HepG2 (cell line): ENCODE measurements around the gene CLMP. TPM values are rescaled to one million over a fixed set of nuclear protein-coding genes. Genes with fewer than 3 reads are reported as not detected.

Experiments
- ATAC-seq: fragments of 200-7000 bp; cut with Tn5 transposase; 3 replicates; pipeline ENCODE4 v1.9.1; 2020; ENCODE audit warnings: mild to moderate bottlenecking, moderate library complexity
- BruUV-seq: library from RNA; stranded (reverse); fragments of 400-500 nt; replicated peaks from 2 replicates; lab custom pipeline; 2021; lab: Mats Ljungman, UMichigan
- CTCF ChIA-PET: fragments of 300-600 bp; formaldehyde crosslinking; extraction: SDS; loops from one replicate; lab custom pipeline; 2021; ENCODE audit warnings: low total read pairs, inconsistent platforms, low intra/inter-chr PET ratio; lab: Yijun Ruan, JAX
- POLR2A ChIA-PET: fragments of 350-600 bp; sonication (Branson Sonifier 250); formaldehyde crosslinking; loops from one replicate; lab custom pipeline; 2020; ENCODE audit warnings: antibody characterized with exemption, inconsistent platforms; lab: Yijun Ruan, JAX
- DNase-seq: peaks from one replicate; pipeline ENCODE4 v3.0.0-alpha.2; 2015; ENCODE audit warnings: low spot score
- FAIRE-seq: peaks from 3 replicates; lab custom pipeline; 2011; peaks lifted over from hg19 to GRCh38; lab: Jason Lieb, UNC
- H2AFZ ChIP-seq: one replicate; pipeline ENCODE4 v1.6.1; 2011; ENCODE audit warnings: low read length, inconsistent platforms
- H3K27ac ChIP-seq: fragments of 300-600 bp; 3 replicates; pipeline ENCODE4 v1.8.0; 2011; ENCODE audit warnings: mixed run types, mild to moderate bottlenecking, mixed read lengths, low read length, inconsistent platforms; ENCODE audit not compliant: insufficient read depth; ENCODE audit errors: extremely low read length
- H3K27me3 ChIP-seq, 2 experiments: fragments of 200-600 bp in 1 of 2; 2 replicates in 1 of 2; 3 replicates in 1 of 2; pipeline versions ENCODE4 v1.6.0 to v1.8.0; 2011; ENCODE audit warnings: low read length in 2 of 2, mild to moderate bottlenecking in 2 of 2, moderate library complexity in 2 of 2, inconsistent platforms in 1 of 2; ENCODE audit not compliant: insufficient read depth in 2 of 2, control insufficient read depth in 1 of 2
- H3K36me3 ChIP-seq, 2 experiments: fragments of 200-600 bp in 1 of 2; replicated peaks in 1 of 2; 2 replicates in 1 of 2; 3 replicates in 1 of 2; pipeline versions ENCODE4 v1.5.1 to v1.8.0; 2011; ENCODE audit warnings: low read length in 2 of 2, inconsistent platforms in 1 of 2; ENCODE audit not compliant: insufficient read depth in 2 of 2, control insufficient read depth in 1 of 2
- H3K4me1 ChIP-seq: 2 replicates; pipeline ENCODE4 v1.5.1; 2012; ENCODE audit warnings: low read length, inconsistent platforms; ENCODE audit not compliant: insufficient read depth
- H3K4me2 ChIP-seq: 2 replicates; pipeline ENCODE4 v1.6.0; 2011; ENCODE audit warnings: low read depth, low read length, inconsistent platforms
- H3K4me3 ChIP-seq, 3 experiments: fragments of 200-600 bp in 1 of 3; sonication (generic), shearing (Covaris generic) in 1 of 3; replicated peaks in 1 of 3; 2 replicates each; pipeline ENCODE4 v1.5.1; 2011 to 2016; ENCODE audit warnings: low read length in 3 of 3, inconsistent platforms in 2 of 3, low read depth in 2 of 3, mild to moderate bottlenecking in 2 of 3, control low read depth in 1 of 3, mixed read lengths in 1 of 3; ENCODE audit not compliant: insufficient read depth in 1 of 3
- H3K79me2 ChIP-seq: one replicate; pipeline ENCODE4 v1.6.1; 2011; ENCODE audit warnings: low read length, inconsistent platforms; ENCODE audit not compliant: insufficient read depth
- H3K9ac ChIP-seq: 2 replicates; pipeline ENCODE4 v1.6.0; 2011; ENCODE audit warnings: mild to moderate bottlenecking, low read depth, low read length, inconsistent platforms; ENCODE audit not compliant: insufficient read depth
- H3K9me3 ChIP-seq: 2 replicates; pipeline ENCODE4 v1.5.1; 2012; ENCODE audit warnings: mild to moderate bottlenecking, low read length
- H4K20me1 ChIP-seq: 2 replicates; pipeline ENCODE4 v1.6.0; 2011; ENCODE audit warnings: inconsistent platforms, mild to moderate bottlenecking, low read length, moderate library complexity; ENCODE audit not compliant: insufficient read depth
- ELF3 ChIP-seq: IDR thresholded peaks from 2 replicates; pipeline ENCODE4 v1.6.1; 2016; ENCODE audit warnings: missing genetic modification reagents, missing compliant biosample characterization
- FLYWCH1 ChIP-seq: sonication (generic); formaldehyde crosslinking; IDR thresholded peaks from 2 replicates; pipeline ENCODE4 v1.8.1; 2023; ENCODE audit warnings: mild to moderate bottlenecking, missing genetic modification reagents
- NCOR1 ChIP-seq: fragments of 200-600 bp; sonication (generic); IDR thresholded peaks from 2 replicates; pipeline ENCODE4 v1.7.0; 2017; ENCODE audit warnings: antibody characterized with exemption, low read length, borderline replicate concordance
- STAT5B ChIP-seq: sonication (generic); formaldehyde crosslinking; IDR thresholded peaks from 2 replicates; pipeline ENCODE4 v1.4.0; 2020; ENCODE audit warnings: missing genetic modification reagents
- ZNF235 ChIP-seq: sonication (generic); formaldehyde crosslinking; IDR thresholded peaks from 2 replicates; pipeline ENCODE4 v1.8.1; 2023; ENCODE audit warnings: mild to moderate bottlenecking, missing genetic modification reagents, borderline replicate concordance
- WGBS: methylation state at CpG from one replicate; pipeline ENCODE4 v1.1.6; 2017; ENCODE audit warnings: low lambda C conversion rate; 5-methylcytosine and 5-hydroxymethylcytosine counted together
- in situ Hi-C: cut with HindIII; loops from 2 replicates; pipeline ENCODE4 v1.10.0; 2017; ENCODE audit warnings: low pct_unique_long_range_greater_than_20kb; ENCODE audit not compliant: extremely low pct_ligation_motif_present
- intact Hi-C: fragments of 100-400 bp; cut with micrococcal nuclease; formaldehyde crosslinking; loops from one replicate; pipeline ENCODE4 v1.10.0; 2022; ENCODE audit not compliant: unreplicated experiment
- polyA plus RNA-seq, 8 experiments: library from polyadenylated mRNA; depleted of rRNA in 3 of 8; stranded (reverse) in 7 of 8; unstranded in 1 of 8; fragments of >200 nt; fragmentation: Illumina TruSeq in 4 of 8; extraction: Trizol in 4 of 8; gene quantifications; 2 replicates each; pipeline versions ENCODE4 v1.2.1 to v1.2.3, GENCODE V29; 2011 to 2016; ENCODE audit warnings: low read depth in 4 of 8, missing spikeins in 1 of 8, mixed read lengths in 1 of 8; ENCODE audit not compliant: insufficient read depth in 1 of 8
- total RNA-seq, 5 experiments: library from RNA; depleted of rRNA; stranded (reverse); fragments of >200 nt; fragmentation: Illumina TruSeq; extraction: Trizol; gene quantifications; 2 replicates each; pipeline ENCODE4 v1.2.3, GENCODE V29; 2016; ENCODE audit warnings: low read depth in 1 of 5
- TF ChIP-seq, protein P1 (sequence below): sonication (generic); formaldehyde crosslinking; IDR thresholded peaks from 2 replicates; pipeline ENCODE4 v1.5.0; 2020; ENCODE audit warnings: mild to moderate bottlenecking, missing genetic modification reagents, moderate library complexity

Gene CLMP
- total and polyA plus RNA-seq, 2 of the 13 experiments (the other 11 are each of a cell fraction or from before 2014, with no cell fraction given), result not detected

DNA sequence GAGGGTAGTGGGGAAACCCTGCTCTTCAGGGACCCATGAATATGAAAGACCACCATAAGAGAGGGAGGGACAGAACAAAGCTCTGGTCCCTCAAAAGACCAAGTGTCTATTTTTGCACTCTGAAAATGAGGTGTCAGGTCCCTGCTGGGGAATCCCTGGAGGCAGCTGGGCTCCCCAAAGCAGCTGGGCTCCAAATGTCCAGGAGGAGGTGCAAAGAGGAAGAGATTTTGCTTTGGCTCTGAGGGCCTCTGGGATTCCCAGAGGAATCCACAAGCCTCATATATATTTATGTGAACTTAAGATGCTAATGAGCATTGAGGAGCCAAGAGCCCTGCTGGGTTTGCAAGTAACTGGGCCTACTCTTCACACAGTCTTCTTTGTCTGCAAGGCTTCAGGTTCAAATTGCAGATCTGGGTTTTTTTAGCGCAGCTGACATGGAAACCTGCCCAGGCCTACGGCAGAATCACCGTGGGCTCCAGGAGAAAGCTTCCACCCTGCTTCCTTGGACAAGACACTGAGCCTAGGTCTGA lies 26.0 kb downstream of the CLMP start:
- no TSS peak for BruUV-seq
- H3K4me2 ChIP-seq, result no peak overlapping the region
- no peaks in the 10 kb centered on the region for H3K36me3 ChIP-seq
- WGBS, result 23% methylated on average over 3 of the region's 3 CpGs
- intact Hi-C loops, result loop anchor here (5.0 kb wide), 1 partner anchor 78 kb away; no protein-coding TSS in a partner anchor
- H2AFZ ChIP-seq, result no peak overlapping the region
- FAIRE-seq, result no peak
- POLR2A ChIA-PET, result no interaction called here
- in situ Hi-C loops, result no loop called here
- peaks cover 0 to 6% of the 10 kb centered on the region in 2 experiments; a peak in 2 of 5 replicates for H3K27me3 ChIP-seq
- H3K4me1 ChIP-seq, result no peaks in the 10 kb centered on the region
- H4K20me1 ChIP-seq, result no peaks in the 10 kb centered on the region
- TF ChIP-seq STAT5B (CRISPR knock-in tag) (no peak), FLYWCH1 (CRISPR knock-in tag) (no peak), ELF3 (no peak), ZNF235 (CRISPR knock-in tag) (no peak)
- TF ChIP-seq, protein P1, sequence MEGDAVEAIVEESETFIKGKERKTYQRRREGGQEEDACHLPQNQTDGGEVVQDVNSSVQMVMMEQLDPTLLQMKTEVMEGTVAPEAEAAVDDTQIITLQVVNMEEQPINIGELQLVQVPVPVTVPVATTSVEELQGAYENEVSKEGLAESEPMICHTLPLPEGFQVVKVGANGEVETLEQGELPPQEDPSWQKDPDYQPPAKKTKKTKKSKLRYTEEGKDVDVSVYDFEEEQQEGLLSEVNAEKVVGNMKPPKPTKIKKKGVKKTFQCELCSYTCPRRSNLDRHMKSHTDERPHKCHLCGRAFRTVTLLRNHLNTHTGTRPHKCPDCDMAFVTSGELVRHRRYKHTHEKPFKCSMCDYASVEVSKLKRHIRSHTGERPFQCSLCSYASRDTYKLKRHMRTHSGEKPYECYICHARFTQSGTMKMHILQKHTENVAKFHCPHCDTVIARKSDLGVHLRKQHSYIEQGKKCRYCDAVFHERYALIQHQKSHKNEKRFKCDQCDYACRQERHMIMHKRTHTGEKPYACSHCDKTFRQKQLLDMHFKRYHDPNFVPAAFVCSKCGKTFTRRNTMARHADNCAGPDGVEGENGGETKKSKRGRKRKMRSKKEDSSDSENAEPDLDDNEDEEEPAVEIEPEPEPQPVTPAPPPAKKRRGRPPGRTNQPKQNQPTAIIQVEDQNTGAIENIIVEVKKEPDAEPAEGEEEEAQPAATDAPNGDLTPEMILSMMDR, result no peak
- H3K9ac ChIP-seq, result no peak overlapping the region
- no peaks in the 10 kb centered on the region for H3K79me2 ChIP-seq
- CTCF ChIA-PET, result no interaction called here
- H3K27ac ChIP-seq, result no peak overlapping the region
- H3K4me3 ChIP-seq, result no peak overlapping the region
- H3K9me3 ChIP-seq, result no peaks in the 10 kb centered on the region
- no peak for ATAC-seq
- DNase-seq, result no peak

DNA sequence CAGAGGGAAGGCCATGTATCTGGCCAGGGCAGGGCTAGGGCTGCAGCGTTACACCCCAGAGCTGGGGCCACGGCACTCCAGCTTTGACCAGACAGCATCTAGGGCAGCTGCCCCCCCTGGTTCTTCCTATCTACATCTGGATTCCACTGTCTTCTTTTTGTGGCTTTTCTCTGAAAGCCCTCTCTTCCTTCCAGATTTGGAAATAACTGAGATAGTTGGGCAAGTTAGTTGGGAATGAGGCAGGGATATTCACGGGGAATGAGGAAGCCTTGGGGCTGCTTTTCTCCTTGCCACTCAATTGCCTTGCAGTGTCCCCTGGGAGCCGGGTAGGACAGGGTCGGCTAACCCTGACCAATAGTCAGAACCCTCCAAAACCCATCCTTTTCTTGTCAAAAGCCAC lies 26.8 kb downstream of the CLMP start:
- Histone ChIP-seq H3K9me3 (no peaks in the 10 kb centered on the region), H3K9ac (no peak overlapping the region), H3K27me3 (peaks cover 0 to 6% of the 10 kb centered on the region in 2 experiments; a peak in 2 of 5 replicates), H3K36me3 (no peaks in the 10 kb centered on the region), H3K4me2 (no peak overlapping the region), H2AFZ (no peak overlapping the region), H4K20me1 (no peaks in the 10 kb centered on the region), H3K4me3 (no peak overlapping the region), H3K27ac (no peak overlapping the region), H3K4me1 (no peaks in the 10 kb centered on the region), H3K79me2 (no peaks in the 10 kb centered on the region)
- ChIA-PET CTCF (no interaction called here), POLR2A (no interaction called here)
- ATAC-seq, result no peak
- WGBS, result 15% methylated on average over 5 of the region's 5 CpGs
- DNase-seq, result no peak
- intact Hi-C loops, result loop anchor here (5.0 kb wide), 1 partner anchor 79 kb away; no protein-coding TSS in a partner anchor
- no TSS peak for BruUV-seq
- no peak for FAIRE-seq
- TF ChIP-seq NCOR1, result no peak
- in situ Hi-C loops, result no loop called here
